BE2C (cell line): ENCODE measurements around the gene ZNF346.

ENCODE experiments used
- DNase-seq: peaks from one replicate; pipeline ENCODE4 v3.0.0-alpha.2; 2020
- H3K27me3 ChIP-seq: fragments of 250-450 bp; sonication (Bioruptor Pico); 2 replicates; pipeline ENCODE4 v1.5.1; 2020; ENCODE audit warnings: mild to moderate bottlenecking
- H3K36me3 ChIP-seq: fragments of 250-450 bp; sonication (Bioruptor Pico); 2 replicates; pipeline ENCODE4 v1.5.1; 2020; ENCODE audit warnings: mild to moderate bottlenecking
- H3K4me1 ChIP-seq: fragments of 250-450 bp; sonication (Bioruptor Pico); 2 replicates; pipeline ENCODE4 v1.5.1; 2020
- H3K4me3 ChIP-seq: 2 replicates; pipeline ENCODE4 v1.5.1; 2011; ENCODE audit warnings: low read depth, low read length
- H3K9me3 ChIP-seq: fragments of 250-450 bp; sonication (Bioruptor Pico); 2 replicates; pipeline ENCODE4 v1.5.1; 2020
- CTCF ChIP-seq: IDR thresholded peaks from 2 replicates; pipeline ENCODE4 v1.5.1; 2012; ENCODE audit warnings: mild to moderate bottlenecking, low read depth, low read length

The ZNF346 gene

DNA sequence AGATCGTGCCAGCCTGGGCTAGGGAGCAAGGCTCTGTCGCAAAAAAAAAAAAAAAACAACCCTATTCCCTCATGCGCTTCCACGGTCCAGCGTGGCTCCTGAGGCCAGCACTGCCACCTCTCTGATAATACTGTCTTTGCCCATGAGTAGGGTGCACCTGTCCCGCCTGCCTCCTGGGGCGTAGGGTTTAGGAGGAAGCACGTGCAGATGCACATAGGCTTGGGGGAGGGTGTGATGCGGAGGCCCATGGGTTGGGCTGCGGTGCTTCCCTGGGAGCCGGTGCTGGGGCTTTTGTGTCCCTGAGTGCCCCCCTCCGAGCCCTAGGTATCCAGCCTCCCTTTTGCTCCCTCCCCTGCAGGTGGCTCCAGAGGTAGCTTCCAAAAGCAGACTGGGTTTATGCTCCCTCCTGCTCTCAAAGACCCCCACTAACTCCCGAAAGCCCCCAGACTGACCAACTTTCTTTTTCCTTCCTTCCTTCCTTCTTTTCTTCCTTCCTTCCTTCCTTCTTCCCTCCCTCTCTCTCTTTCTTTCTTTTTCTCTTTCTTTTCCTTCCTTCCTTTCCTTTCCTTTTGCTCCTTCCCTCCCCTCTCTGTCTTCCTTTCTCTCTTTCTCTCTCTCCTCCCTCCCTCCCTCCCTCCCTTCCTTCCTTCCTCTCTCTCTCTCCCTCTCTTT, 77.1 kb downstream of the ZNF346 start:
- H3K27me3 ChIP-seq = no peaks in the 10 kb centered on the region
- no peak overlapping the region for H3K4me3 ChIP-seq
- H3K9me3 ChIP-seq = no peaks in the 10 kb centered on the region
- TF ChIP-seq CTCF = no peak
- no peak for DNase-seq
- no peaks in the 10 kb centered on the region for H3K36me3 ChIP-seq
- H3K4me1 ChIP-seq = peaks cover 3% of the 10 kb centered on the region; the same call in 1 of the 2 replicates

- Histone ChIP-seq H3K36me3 (no peaks in the 10 kb centered on the region), H3K4me3 (no peak overlapping the region), H3K9me3 (no peaks in the 10 kb centered on the region), H3K27me3 (no peaks in the 10 kb centered on the region), H3K4me1 (no peaks in the 10 kb centered on the region)
- no peak for DNase-seq
- TF ChIP-seq CTCF = no peak
Measured at GRCh38 chr5:177100714-177101121, 78.2 kb downstream of the ZNF346 start.

DNA sequence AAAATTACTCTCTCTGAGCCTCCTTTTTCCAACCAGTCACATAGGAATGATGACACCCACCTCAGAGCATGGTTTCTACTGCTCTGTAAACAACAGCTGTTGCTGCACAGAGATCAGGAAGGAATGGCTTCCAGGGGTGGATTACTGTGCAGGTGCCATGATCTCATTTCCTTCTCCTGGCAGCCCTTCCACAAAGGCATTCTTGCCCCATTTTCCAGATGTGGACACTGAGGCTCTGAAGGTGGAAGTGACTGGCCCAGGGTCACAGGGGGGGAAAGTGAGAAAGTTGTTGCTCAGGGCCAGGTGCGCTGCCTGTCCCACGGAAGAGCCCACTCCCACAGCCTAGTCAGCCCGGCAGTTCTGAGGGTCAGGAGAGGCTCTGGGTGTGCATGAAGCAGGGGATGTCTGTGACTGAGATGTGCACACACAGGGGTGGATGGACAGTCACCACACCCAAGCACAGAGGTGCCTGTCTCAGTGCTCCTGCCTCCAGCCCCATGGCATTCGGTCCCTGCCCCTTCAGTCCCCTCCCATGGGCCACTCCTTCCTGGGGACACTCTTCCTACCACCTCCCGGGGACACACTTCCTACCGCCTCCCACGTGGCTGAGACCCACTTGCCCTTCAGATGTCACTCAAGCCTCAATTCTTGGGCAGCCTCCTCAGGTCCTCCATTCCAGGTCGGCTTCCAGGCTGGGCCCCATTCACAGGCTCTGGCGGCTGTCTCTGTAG, 81.2 kb downstream of the ZNF346 start:
- Histone ChIP-seq H3K36me3 (no peaks in the 10 kb centered on the region), H3K4me1 (no peaks in the 10 kb centered on the region), H3K4me3 (no peak overlapping the region), H3K9me3 (no peaks in the 10 kb centered on the region), H3K27me3 (no peaks in the 10 kb centered on the region)
- TF ChIP-seq CTCF = no peak
- no peak for DNase-seq

GRCh38 chr5:177105691-177106476, 83.4 kb downstream of the ZNF346 start:
- no peak for DNase-seq
- no peaks in the 10 kb centered on the region for H3K9me3 ChIP-seq
- no peaks in the 10 kb centered on the region for H3K4me1 ChIP-seq
- H3K27me3 ChIP-seq = no peaks in the 10 kb centered on the region
- TF ChIP-seq CTCF = no peak
- H3K4me3 ChIP-seq = no peak overlapping the region
- no peaks in the 10 kb centered on the region for H3K36me3 ChIP-seq

DNA sequence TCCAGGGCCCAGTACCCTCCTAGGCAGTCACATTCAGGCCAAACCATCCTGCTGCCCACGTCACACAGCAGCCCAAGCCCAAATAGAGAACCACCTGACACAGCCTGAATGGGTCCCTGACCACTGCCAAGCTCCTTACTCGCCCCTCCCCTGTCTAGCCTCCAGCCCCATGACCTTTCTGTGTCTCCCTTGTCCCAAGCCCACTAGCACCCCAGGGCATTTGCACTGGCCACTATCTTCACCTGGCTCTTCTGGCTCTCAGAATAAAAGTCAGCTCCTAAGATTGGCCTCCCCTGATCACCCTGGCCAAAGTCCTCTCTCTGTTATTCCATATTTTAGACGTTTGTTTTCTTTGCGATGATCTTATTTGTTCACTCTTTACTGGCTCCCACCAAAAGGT, 84.7 kb downstream of the ZNF346 start:
- no peak for TF ChIP-seq CTCF
- Histone ChIP-seq H3K9me3 (no peaks in the 10 kb centered on the region), H3K4me3 (no peak overlapping the region), H3K36me3 (no peaks in the 10 kb centered on the region), H3K27me3 (no peaks in the 10 kb centered on the region), H3K4me1 (no peaks in the 10 kb centered on the region)
- no peak for DNase-seq

DNA sequence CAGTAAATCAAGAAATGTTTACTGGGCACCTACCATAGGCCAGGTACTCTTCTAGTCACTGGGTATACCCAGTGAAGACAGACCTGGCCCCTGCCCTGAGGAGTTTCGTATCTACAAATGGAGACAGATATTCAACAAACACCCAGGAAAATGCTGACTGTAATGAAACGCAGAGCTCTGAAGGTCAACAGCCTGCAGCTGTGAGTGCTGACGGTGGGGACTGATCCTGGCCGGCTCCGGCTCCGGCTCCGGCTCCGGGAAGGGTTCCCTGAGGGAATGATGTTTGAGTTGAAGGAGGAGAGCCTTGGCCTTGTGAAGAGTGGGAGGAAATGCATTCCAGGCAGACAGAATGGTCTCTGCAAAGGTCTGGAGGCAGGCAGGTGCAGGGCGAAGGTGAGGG, 87.3 kb downstream of the ZNF346 start:
- no peaks in the 10 kb centered on the region for H3K4me1 ChIP-seq

More for the DNA sequence above, 87.3 kb downstream of the ZNF346 start:
- H3K36me3 ChIP-seq = no peaks in the 10 kb centered on the region
- TF ChIP-seq CTCF = no peak
- DNase-seq = no peak
- H3K4me3 ChIP-seq = no peak overlapping the region
- no peaks in the 10 kb centered on the region for H3K27me3 ChIP-seq
- no peaks in the 10 kb centered on the region for H3K9me3 ChIP-seq
